Mesothelial cell of epicardium (in vitro differentiated cells): ENCODE measurements around the gene OR12D1. TPM values are rescaled to one million over a fixed set of nuclear protein-coding genes. Genes with fewer than 3 reads are reported as not detected.
"Not testable (repeated sequence)": the region's sequence is repeated elsewhere in the genome, so short reads cannot be mapped to it uniquely, and the experiment has no call there.

Experiments
- DNase-seq, 2 experiments: peaks; one replicate each; pipeline ENCODE4 v3.0.0; 2021; ENCODE audit warnings: low spot score in 2 of 2; ENCODE audit not compliant: unreplicated experiment in 2 of 2
- H3K27ac Mint-ChIP-seq: 2 replicates; pipeline ENCODE4 v1.8.0; 2021; ENCODE audit warnings: mixed read lengths
- H3K27me3 Mint-ChIP-seq: 2 replicates; pipeline ENCODE4 v1.8.0; 2021; ENCODE audit warnings: low read depth, mixed read lengths
- H3K36me3 Mint-ChIP-seq: 2 replicates; pipeline ENCODE4 v1.8.0; 2021; ENCODE audit warnings: mixed read lengths
- H3K4me1 Mint-ChIP-seq: 2 replicates; pipeline ENCODE4 v1.8.0; 2021; ENCODE audit warnings: mixed read lengths
- H3K4me3 Mint-ChIP-seq: 2 replicates; pipeline ENCODE4 v1.8.0; 2021; ENCODE audit warnings: mild to moderate bottlenecking, moderate library complexity, mixed read lengths
- H3K9me3 Mint-ChIP-seq: 2 replicates; pipeline ENCODE4 v1.8.0; 2021; ENCODE audit warnings: mixed read lengths
- CTCF ChIP-seq: fragments of 200-600 bp; sonication (generic); IDR thresholded peaks from one replicate; pipeline ENCODE4 v1.5.0; 2021; ENCODE audit warnings: antibody characterized with exemption; ENCODE audit not compliant: unreplicated experiment
- total RNA-seq: library from RNA; stranded (reverse); gene quantifications from 3 replicates; pipeline ENCODE4 v1.2.1, GENCODE V29; 2021

Gene OR12D1
- total RNA-seq, 1 donor from 2014 or later, result not detected

DNA sequence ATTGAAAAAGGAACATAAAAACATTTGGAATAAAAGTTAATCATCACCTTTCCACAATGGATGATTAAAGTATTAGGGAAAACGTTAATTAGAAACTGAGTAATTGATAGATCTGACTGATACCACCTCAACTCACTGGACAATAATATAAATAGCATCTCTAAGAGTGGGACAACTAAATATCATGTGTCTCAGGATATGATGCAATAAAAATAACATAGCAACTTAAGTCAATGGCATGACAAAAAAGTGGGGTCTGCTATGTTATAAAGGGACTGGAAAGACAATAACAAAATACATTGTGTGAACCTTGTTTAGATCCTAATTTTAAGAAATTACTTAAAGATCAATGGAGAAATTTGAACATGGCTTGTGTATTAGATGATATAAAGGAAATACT is 10.3 kb downstream of the OR12D1 start:
- Mint-ChIP-seq H3K9me3 (no peaks in the 10 kb centered on the region), H3K4me3 (no peak overlapping the region), H3K27me3 (peaks cover 32% of the 10 kb centered on the region)

DNA sequence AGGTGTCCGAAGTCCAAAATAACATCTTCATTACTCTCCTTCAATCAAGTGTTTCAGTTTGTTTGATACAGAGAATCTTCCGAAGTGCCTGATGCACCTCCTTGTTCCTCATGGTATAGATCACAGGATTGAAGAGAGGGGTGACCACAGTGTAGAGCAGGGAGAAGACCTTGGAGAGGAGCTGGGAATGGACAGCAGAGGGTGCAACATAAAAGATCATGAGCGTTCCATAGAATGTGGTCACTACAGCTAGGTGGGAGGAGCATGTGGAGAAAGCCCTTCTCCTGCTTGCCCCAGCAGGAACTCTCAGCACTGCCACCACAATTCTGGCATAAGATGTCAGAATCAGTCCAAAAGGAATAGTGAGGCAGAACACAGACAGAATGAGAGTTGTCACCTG is 11.9 kb downstream of the OR12D1 start:
- Mint-ChIP-seq H3K36me3 (no peaks in the 10 kb centered on the region), H3K4me1 (no peaks in the 10 kb centered on the region), H3K27me3 (peaks cover 37% of the 10 kb centered on the region), H3K4me3 (no peak overlapping the region), H3K9me3 (no peaks in the 10 kb centered on the region), H3K27ac (no peak overlapping the region)
- no peak for TF ChIP-seq CTCF
- DNase-seq, result no peak

More for the DNA sequence above, 10.3 kb downstream of the OR12D1 start:
- Mint-ChIP-seq H3K27ac (no peak overlapping the region), H3K36me3 (no peaks in the 10 kb centered on the region), H3K4me1 (no peaks in the 10 kb centered on the region)
- no peak for TF ChIP-seq CTCF
- DNase-seq, result no peak

- not testable (repeated sequence) for H3K4me3 Mint-ChIP-seq, H3K4me1 Mint-ChIP-seq, H3K9me3 Mint-ChIP-seq, H3K36me3 Mint-ChIP-seq, DNase-seq, H3K27ac Mint-ChIP-seq
- H3K27me3 Mint-ChIP-seq, result peaks cover 35% of the 10 kb centered on the region
Observed at GRCh38 chr6:29436730-29437129, 22.0 kb downstream of the OR12D1 start.

GRCh38 chr6:29439006-29439405 is 24.3 kb downstream of the OR12D1 start, which contains the start of gene OR10C1:
OR10C1 (plus strand) TSS chr6:29439306; CDS start chr6:29440016, 710 bp downstream.
- H3K4me1 Mint-ChIP-seq, result no peaks in the 10 kb centered on the region
- H3K36me3 Mint-ChIP-seq, result no peaks in the 10 kb centered on the region
- peaks cover 5% of the 10 kb centered on the region for H3K9me3 Mint-ChIP-seq
- no peak within 1 kb of the TSS for H3K27ac Mint-ChIP-seq
- H3K4me3 Mint-ChIP-seq, result no peak within 1 kb of the TSS
- no peak for DNase-seq
- H3K27me3 Mint-ChIP-seq, result peaks cover 28% of the 10 kb centered on the region
- TF ChIP-seq CTCF, result no peak

- TF ChIP-seq CTCF, result no peak
- Mint-ChIP-seq H3K27me3 (peaks cover 27% of the 10 kb centered on the region), H3K27ac (no peak overlapping the region)
Observed at GRCh38 chr6:29442719-29443118, 28.0 kb downstream of the OR12D1 start.

GRCh38 chr6:29444031-29444430 is 29.3 kb downstream of the OR12D1 start:
- peaks cover 23% of the 10 kb centered on the region for H3K27me3 Mint-ChIP-seq
- DNase-seq, result not testable (repeated sequence)

More at GRCh38 chr6:29442719-29443118, 28.0 kb downstream of the OR12D1 start:
- peaks cover 3% of the 10 kb centered on the region for H3K4me1 Mint-ChIP-seq
- no peaks in the 10 kb centered on the region for H3K36me3 Mint-ChIP-seq
- peaks cover 10% of the 10 kb centered on the region for H3K9me3 Mint-ChIP-seq
- DNase-seq, result no peak
- no peak overlapping the region for H3K4me3 Mint-ChIP-seq

GRCh38 chr6:29447670-29448069 is 32.9 kb downstream of the OR12D1 start:
- Mint-ChIP-seq H3K9me3 (peaks cover 18% of the 10 kb centered on the region), H3K27ac (peak overlapping the region; percentile 10), H3K36me3 (no peaks in the 10 kb centered on the region), H3K4me3 (no peak overlapping the region), H3K27me3 (peaks cover 8% of the 10 kb centered on the region), H3K4me1 (peaks cover 3% of the 10 kb centered on the region)
- DNase-seq, result no peak
- TF ChIP-seq CTCF, result no peak

More at GRCh38 chr6:29444031-29444430, 29.3 kb downstream of the OR12D1 start:
- H3K9me3 Mint-ChIP-seq, result peaks cover 13% of the 10 kb centered on the region
- H3K4me3 Mint-ChIP-seq, H3K4me1 Mint-ChIP-seq, H3K27ac Mint-ChIP-seq, H3K36me3 Mint-ChIP-seq: not testable (repeated sequence)
